GM18499 (cell line): ENCODE data around the gene KCNJ4.

Source experiments
- ATAC-seq: cut with Tn5 transposase; IDR thresholded peaks from one replicate; pipeline ENCODE4 v1.9.1; 2021; ENCODE audit warnings: moderate number of reproducible peaks; ENCODE audit not compliant: insufficient read depth, unreplicated experiment

KCNJ4 gene

GRCh38 chr22:38454353-38455075 lies 485 bp downstream of the KCNJ4 start:
- ATAC-seq, result no peak

GRCh38 chr22:38453996-38454352 lies 1.0 kb downstream of the KCNJ4 start:
- no peak for ATAC-seq

GRCh38 chr22:38453066-38453672 lies 1.8 kb downstream of the KCNJ4 start:
- no peak for ATAC-seq

- ATAC-seq, result no peak
Observed at GRCh38 chr22:38452373-38453065, 2.5 kb downstream of the KCNJ4 start.

- no peak for ATAC-seq
Observed at GRCh38 chr22:38451864-38452263, 3.1 kb downstream of the KCNJ4 start.

GRCh38 chr22:38451404-38451803 lies 3.6 kb downstream of the KCNJ4 start:
- no peak for ATAC-seq

- no peak for ATAC-seq
Observed at GRCh38 chr22:38450234-38450797, 4.7 kb downstream of the KCNJ4 start.

GRCh38 chr22:38449776-38450175 lies 5.2 kb downstream of the KCNJ4 start:
- no peak for ATAC-seq

- ATAC-seq, result no peak
Observed at GRCh38 chr22:38448945-38449745, 5.9 kb downstream of the KCNJ4 start.

- no peak for ATAC-seq
Observed at GRCh38 chr22:38446018-38446601, 8.9 kb downstream of the KCNJ4 start.

- no peak for ATAC-seq
Observed at GRCh38 chr22:38444783-38445182, 10.2 kb downstream of the KCNJ4 start.

- ATAC-seq, result no peak
Observed at GRCh38 chr22:38443628-38444521, 11.1 kb downstream of the KCNJ4 start.

- no peak for ATAC-seq
Observed at GRCh38 chr22:38442967-38443627, 11.9 kb downstream of the KCNJ4 start.

- no peak for ATAC-seq
Observed at GRCh38 chr22:38441620-38442287, 13.2 kb downstream of the KCNJ4 start.

GRCh38 chr22:38440747-38441350 lies 14.2 kb downstream of the KCNJ4 start:
- no peak for ATAC-seq

GRCh38 chr22:38437416-38437815 lies 17.6 kb downstream of the KCNJ4 start:
- no peak for ATAC-seq

- no peak for ATAC-seq
Observed at GRCh38 chr22:38436629-38437395, 18.2 kb downstream of the KCNJ4 start.
